Measurements from ENCODE around the gene SHISAL2B. TPM values are rescaled to one million over a fixed set of nuclear protein-coding genes. Genes with fewer than 3 reads are reported as not detected.
"Not testable (repeated sequence)": the region's sequence is repeated elsewhere in the genome, so short reads cannot be mapped to it uniquely, and the experiment has no call there.

Gene SHISAL2B
- total RNA-seq, 4 donors from 2014 or later = not detected

- Histone ChIP-seq H3K9me3 (no peaks in the 10 kb centered on the region), H3K4me1 (peaks cover 0 to 9% (median 7%) of the 10 kb centered on the region in 4 donors), H3K36me3 (no peaks in the 10 kb centered on the region), H3K27me3 (no peaks in the 10 kb centered on the region), H3K4me3 (no peak overlapping the region), H3K27ac (replicated peaks in 1 of 4) (no peak overlapping the region)
- TF ChIP-seq POLR2A (IDR thresholded peaks at IDR 0.05; ENCODE audit: low read depth) (no peak), CTCF (IDR thresholded peaks at IDR 0.05) (no peak)
- 86% methylated on average over 2 of the region's 2 CpGs for WGBS
- intact Hi-C loops (cut with DNase I) = no loop called here
- DNase-seq (ENCODE audit: extremely low spot score) = no peak
Observed at GRCh38 chr5:64707191-64707590, 16.9 kb downstream of the SHISAL2B start.

GRCh38 chr5:64714495-64714894 is 24.2 kb downstream of the SHISAL2B start:
- 86% methylated on average over 10 of the region's 16 CpGs for WGBS
- H3K36me3 ChIP-seq; H3K9me3 ChIP-seq; H3K27ac ChIP-seq (replicated peaks in 1 of 4); H3K4me1 ChIP-seq; H3K27me3 ChIP-seq; intact Hi-C loops (cut with DNase I); DNase-seq (ENCODE audit: extremely low spot score); H3K4me3 ChIP-seq: not testable (repeated sequence)

- H3K27me3 ChIP-seq = no peaks in the 10 kb centered on the region
- DNase-seq (ENCODE audit: extremely low spot score) = no peak
- H3K4me3 ChIP-seq = no peak overlapping the region
- 93% methylated on average over 3 of the region's 3 CpGs for WGBS
- intact Hi-C loops (cut with DNase I) = no loop called here
- no peak overlapping the region for H3K27ac ChIP-seq (replicated peaks in 1 of 4)
- no peaks in the 10 kb centered on the region for H3K9me3 ChIP-seq
- H3K4me1 ChIP-seq = no peaks in the 10 kb centered on the region
- TF ChIP-seq POLR2A (IDR thresholded peaks at IDR 0.05; ENCODE audit: low read depth) (no peak), EP300 (IDR thresholded peaks at IDR 0.05) (no peak), POLR2AphosphoS5 (IDR thresholded peaks at IDR 0.05) (no peak), CTCF (IDR thresholded peaks at IDR 0.05) (no peak)
- H3K36me3 ChIP-seq = peaks cover 19 to 62% (median 36%) of the 10 kb centered on the region in 4 donors
Observed at GRCh38 chr5:64722588-64722987, 32.3 kb downstream of the SHISAL2B start.

GRCh38 chr5:64727150-64727549 is 36.8 kb downstream of the SHISAL2B start:
- no peaks in the 10 kb centered on the region for H3K4me1 ChIP-seq
- H3K27ac ChIP-seq (replicated peaks in 1 of 4) = no peak overlapping the region
- no peak overlapping the region for H3K4me3 ChIP-seq
- peaks cover 13 to 78% (median 36%) of the 10 kb centered on the region in 4 donors for H3K36me3 ChIP-seq
- no peaks in the 10 kb centered on the region for H3K9me3 ChIP-seq
- no peaks in the 10 kb centered on the region for H3K27me3 ChIP-seq
- no peak for DNase-seq (ENCODE audit: extremely low spot score)
- 91% methylated on average over 2 of the region's 2 CpGs for WGBS
- TF ChIP-seq EP300 (IDR thresholded peaks at IDR 0.05) (no peak), POLR2AphosphoS5 (IDR thresholded peaks at IDR 0.05) (no peak), POLR2A (IDR thresholded peaks at IDR 0.05; ENCODE audit: low read depth) (no peak), CTCF (IDR thresholded peaks at IDR 0.05) (no peak)
- intact Hi-C loops (cut with DNase I) = no loop called here

- TF ChIP-seq CTCF (IDR thresholded peaks at IDR 0.05) (no peak), EP300 (IDR thresholded peaks at IDR 0.05) (no peak), POLR2A (IDR thresholded peaks at IDR 0.05; ENCODE audit: low read depth) (no peak), POLR2AphosphoS5 (IDR thresholded peaks at IDR 0.05) (no peak)
- Histone ChIP-seq H3K27me3 (no peaks in the 10 kb centered on the region), H3K36me3 (peaks cover 7 to 27% (median 15%) of the 10 kb centered on the region in 4 donors), H3K4me3 (no peak overlapping the region), H3K9me3 (no peaks in the 10 kb centered on the region), H3K4me1 (peaks cover 0 to 5% (median 0%) of the 10 kb centered on the region in 4 donors), H3K27ac (replicated peaks in 1 of 4) (no peak overlapping the region)
- WGBS = 100% methylated on average over 1 of the region's 1 CpG
- intact Hi-C loops (cut with DNase I) = no loop called here
- no peak for DNase-seq (ENCODE audit: extremely low spot score)
Observed at GRCh38 chr5:64742411-64742810, 52.1 kb downstream of the SHISAL2B start.
